Measurements from ENCODE around the gene ALG12.

The ALG12 gene

DNA sequence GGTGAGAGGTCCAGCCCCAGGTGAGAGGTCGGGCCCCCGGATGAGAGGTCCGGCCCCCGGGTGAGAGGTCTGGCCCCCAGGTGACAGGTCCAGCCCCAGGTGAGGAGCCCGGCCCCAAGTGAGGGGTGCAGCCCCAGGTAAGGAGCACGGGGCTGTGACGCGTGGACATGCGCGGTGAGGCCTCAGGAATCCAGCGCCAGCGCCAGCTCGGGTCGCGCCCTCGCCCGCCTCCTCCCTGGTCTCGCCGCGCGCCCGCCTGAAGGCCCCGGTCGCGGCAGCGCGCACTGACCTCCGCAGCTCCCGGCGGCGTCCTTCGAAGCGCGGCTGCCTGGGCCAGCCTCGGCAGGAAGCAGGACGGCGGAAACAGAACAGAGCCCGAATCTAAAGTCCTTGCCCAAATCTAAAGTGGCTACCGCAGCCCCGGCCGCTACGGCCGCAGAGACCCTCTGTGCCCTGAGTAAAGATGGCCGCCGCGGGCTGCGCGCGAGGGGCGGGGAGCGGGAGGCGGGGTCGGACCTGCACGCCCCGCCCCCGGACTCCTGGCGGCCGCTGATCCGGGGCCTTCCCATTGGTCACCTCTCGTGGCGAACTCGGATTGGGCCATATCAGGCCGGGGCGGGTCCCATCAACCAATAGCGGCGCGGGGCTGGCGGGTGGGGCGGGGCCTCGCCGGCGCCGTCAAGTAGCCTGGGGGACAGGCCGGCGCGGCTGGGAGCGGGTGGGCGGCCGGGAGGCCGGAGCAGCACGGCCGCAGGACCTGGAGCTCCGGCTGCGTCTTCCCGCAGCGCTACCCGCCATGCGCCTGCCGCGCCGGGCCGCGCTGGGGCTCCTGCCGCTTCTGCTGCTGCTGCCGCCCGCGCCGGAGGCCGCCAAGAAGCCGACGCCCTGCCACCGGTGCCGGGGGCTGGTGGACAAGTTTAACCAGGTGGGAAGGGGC lies at the start of gene ALG12, which contains the start of gene CRELD2:
TSS of gene ALG12 (minus strand) at position 465 of the 937 bp plus-strand sequence. CDS start 4,673 bp downstream, outside the sequence.
TSS of gene CRELD2 (plus strand) at position 661 of the 937 bp plus-strand sequence. CDS start at position 797, 136 bp downstream.
- TF ChIP-seq, protein P1, sequence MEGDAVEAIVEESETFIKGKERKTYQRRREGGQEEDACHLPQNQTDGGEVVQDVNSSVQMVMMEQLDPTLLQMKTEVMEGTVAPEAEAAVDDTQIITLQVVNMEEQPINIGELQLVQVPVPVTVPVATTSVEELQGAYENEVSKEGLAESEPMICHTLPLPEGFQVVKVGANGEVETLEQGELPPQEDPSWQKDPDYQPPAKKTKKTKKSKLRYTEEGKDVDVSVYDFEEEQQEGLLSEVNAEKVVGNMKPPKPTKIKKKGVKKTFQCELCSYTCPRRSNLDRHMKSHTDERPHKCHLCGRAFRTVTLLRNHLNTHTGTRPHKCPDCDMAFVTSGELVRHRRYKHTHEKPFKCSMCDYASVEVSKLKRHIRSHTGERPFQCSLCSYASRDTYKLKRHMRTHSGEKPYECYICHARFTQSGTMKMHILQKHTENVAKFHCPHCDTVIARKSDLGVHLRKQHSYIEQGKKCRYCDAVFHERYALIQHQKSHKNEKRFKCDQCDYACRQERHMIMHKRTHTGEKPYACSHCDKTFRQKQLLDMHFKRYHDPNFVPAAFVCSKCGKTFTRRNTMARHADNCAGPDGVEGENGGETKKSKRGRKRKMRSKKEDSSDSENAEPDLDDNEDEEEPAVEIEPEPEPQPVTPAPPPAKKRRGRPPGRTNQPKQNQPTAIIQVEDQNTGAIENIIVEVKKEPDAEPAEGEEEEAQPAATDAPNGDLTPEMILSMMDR (IDR thresholded peaks at IDR 0.05): no peak
- Mint-ChIP-seq H3K9me3 (no peaks in the 10 kb centered on the region), H3K4me1 (peaks cover 15% of the 10 kb centered on the region), H3K27me3 (ENCODE audit: low read depth, poor library complexity) (no peaks in the 10 kb centered on the region), H3K4me3 (peak within 1 kb of the TSS; percentile 88), H3K27ac (no peak within 1 kb of the TSS), H3K36me3 (ENCODE audit: low read depth) (no peaks in the 10 kb centered on the region)
- peak; percentile 98 for DNase-seq

DNA sequence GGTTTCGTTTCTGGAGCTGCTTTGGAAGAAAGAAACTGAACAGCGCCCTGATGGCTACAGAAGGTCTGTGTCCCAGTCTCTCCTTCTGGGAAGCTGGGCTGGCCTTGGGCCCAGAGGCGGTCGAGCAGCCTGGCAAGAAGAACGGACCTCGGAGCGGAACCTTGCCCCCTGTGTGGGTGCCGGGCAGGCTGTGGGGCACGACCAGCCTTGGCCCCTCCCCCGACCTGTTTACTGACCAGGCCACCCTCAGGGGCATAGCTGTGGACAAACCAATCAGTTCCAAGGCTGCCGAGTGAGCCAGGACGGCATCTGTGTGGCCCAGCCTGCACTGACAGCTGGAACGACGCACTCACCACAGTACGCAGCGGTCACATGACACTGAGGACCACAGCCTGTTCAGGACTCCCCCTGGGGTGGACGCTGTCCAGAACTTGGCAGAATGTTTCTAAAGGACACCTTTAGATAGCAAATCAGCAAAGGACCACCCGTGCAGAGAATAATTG lies 49.5 kb upstream of the ALG12 start:
- H3K36me3 Mint-ChIP-seq (ENCODE audit: low read depth): no peaks in the 10 kb centered on the region
- DNase-seq: peak; percentile 18
- TF ChIP-seq, protein P1 (IDR thresholded peaks at IDR 0.05): no peak
- no peak overlapping the region for H3K4me3 Mint-ChIP-seq
- H3K27me3 Mint-ChIP-seq (ENCODE audit: low read depth, poor library complexity): peaks cover 12% of the 10 kb centered on the region
- peak overlapping the region; percentile 85 for H3K27ac Mint-ChIP-seq
- H3K9me3 Mint-ChIP-seq: no peaks in the 10 kb centered on the region
- H3K4me1 Mint-ChIP-seq: peaks cover 42% of the 10 kb centered on the region

DNA sequence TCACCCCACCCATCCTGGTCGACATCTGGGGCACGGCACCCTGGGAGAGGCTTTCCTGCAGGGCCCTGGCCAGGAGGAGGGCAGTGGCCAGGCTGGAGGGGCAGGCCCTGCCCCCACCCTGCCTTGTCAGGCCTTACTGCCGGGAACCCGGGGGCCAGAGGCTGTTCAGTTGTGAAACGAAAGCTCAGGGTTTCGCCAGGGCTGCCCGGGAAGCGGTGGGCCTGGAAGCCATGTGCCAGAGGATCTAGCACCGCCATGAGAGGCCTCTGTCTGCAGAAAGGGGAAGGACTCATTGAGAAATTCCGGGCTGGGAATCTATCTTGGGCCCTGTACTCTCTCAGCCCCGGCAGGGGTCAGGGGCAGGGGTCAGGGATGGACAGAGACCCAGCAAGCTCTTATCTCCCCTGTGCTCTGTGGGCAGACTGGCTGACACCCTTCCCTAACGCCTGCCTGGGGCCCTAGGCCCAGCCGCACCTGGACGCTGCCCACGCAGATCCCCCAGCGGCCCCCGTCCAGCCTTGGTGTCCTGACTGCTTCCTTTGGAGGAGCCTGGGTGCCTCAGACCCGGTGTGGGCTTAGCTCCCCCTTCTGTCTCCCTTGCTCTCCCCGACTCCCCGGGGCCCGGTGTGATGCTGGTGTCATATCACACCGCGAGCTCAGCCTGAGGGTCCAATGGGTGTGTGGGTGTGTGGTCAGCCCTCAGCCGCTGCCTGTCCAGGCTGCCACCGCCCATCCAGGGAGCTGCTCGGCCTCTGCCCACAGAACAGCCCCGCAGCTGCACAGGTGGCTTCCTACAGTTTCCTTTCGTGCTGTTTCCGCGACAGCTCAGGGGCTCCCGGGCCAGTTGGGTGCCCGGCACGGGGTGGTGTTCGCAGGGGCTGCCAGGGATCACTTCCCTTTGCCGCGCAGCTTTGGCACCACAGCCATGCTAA lies 48.8 kb upstream of the ALG12 start:
- no peaks in the 10 kb centered on the region for H3K36me3 Mint-ChIP-seq (ENCODE audit: low read depth)
- peaks cover 12% of the 10 kb centered on the region for H3K27me3 Mint-ChIP-seq (ENCODE audit: low read depth, poor library complexity)
- H3K27ac Mint-ChIP-seq: no peak overlapping the region
- no peaks in the 10 kb centered on the region for H3K9me3 Mint-ChIP-seq
- H3K4me3 Mint-ChIP-seq: no peak overlapping the region
- peak; percentile 38 for DNase-seq
- TF ChIP-seq, protein P1 (IDR thresholded peaks at IDR 0.05): no peak
- peaks cover 42% of the 10 kb centered on the region for H3K4me1 Mint-ChIP-seq

DNA sequence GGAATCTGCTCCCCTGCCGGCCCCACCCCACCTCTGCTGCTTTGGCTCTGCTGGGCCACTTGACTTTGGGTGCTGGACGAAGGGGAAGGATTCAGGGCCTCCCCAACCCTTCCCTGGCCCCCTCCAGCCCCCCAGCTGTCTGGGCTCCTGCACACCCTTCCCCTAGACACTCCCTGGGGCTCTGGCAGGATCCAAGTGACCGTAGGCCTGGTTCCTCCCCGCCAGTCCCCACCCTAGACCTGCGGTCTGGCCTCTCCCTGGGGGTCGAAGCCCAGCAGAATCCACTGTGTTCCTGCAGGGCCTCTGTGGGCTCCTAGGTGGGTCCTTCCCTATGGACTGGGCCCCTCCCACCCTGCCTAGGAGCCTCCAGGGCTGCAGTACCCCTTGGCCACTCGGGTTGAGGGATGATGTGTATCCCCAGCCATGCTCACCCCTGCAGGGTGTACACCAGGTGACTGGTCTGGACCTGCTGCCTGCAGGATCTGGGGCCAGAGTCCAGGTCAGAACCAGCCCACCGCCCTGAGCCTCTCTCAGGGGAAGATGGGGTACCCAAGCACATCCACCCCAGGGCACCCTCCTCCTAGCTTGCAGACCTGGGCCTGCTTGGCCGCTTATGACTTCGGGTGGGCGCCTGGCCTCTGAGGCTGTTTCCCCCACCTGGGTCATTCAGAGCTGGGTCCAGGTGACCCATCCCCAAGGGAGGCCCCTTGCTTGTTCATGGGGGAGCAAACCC lies 48.0 kb upstream of the ALG12 start:
- Mint-ChIP-seq H3K9me3 (no peaks in the 10 kb centered on the region), H3K36me3 (ENCODE audit: low read depth) (no peaks in the 10 kb centered on the region), H3K27me3 (ENCODE audit: low read depth, poor library complexity) (peaks cover 12% of the 10 kb centered on the region), H3K4me3 (no peak overlapping the region), H3K27ac (no peak overlapping the region), H3K4me1 (peaks cover 42% of the 10 kb centered on the region)
- TF ChIP-seq, protein P1 (IDR thresholded peaks at IDR 0.05): no peak
- DNase-seq: no peak
